K562 (cell line): ENCODE results near the gene CDKN1B. TPM values are rescaled to one million over a fixed set of nuclear protein-coding genes. Genes with fewer than 3 reads are reported as not detected.

Experiments
- ATF1 ChIP-seq, 2 experiments: fragments of 450-650 bp in 1 of 2; IDR thresholded peaks; 2 replicates each; pipeline ENCODE4 v1.6.1; 2016; ENCODE audit warnings: missing compliant biosample characterization in 1 of 2, missing genetic modification characterization in 1 of 2
- BCL6 ChIP-seq: fragments of 250-450 bp; sonication (Bioruptor Pico); IDR thresholded peaks from 2 replicates; pipeline ENCODE4 v1.4.0; 2020
- ETV1 ChIP-seq: fragments of 450-650 bp; conservative IDR thresholded peaks from 2 replicates; pipeline ENCODE4 v1.6.1; 2016; ENCODE audit warnings: missing genetic modification characterization, control low read depth, low read depth, missing compliant biosample characterization
- FOXM1 ChIP-seq, 2 experiments: fragments of 450-650 bp in 1 of 2; sonication (generic) in 1 of 2; formaldehyde crosslinking in 1 of 2; IDR thresholded peaks; 2 replicates each; pipeline versions ENCODE4 v1.6.1 to v1.9.0; 2017 to 2022; ENCODE audit warnings: low read depth in 2 of 2, mild to moderate bottlenecking in 2 of 2, missing genetic modification reagents in 1 of 2, moderate library complexity in 1 of 2
- HMGN3 ChIP-seq: IDR thresholded peaks from 2 replicates; pipeline ENCODE4 v1.6.1; 2011; ENCODE audit warnings: borderline replicate concordance, low read depth, mild to moderate bottlenecking, mixed read lengths, low read length; ENCODE audit not compliant: insufficient read length; ENCODE audit errors: extremely low read depth
- JUN ChIP-seq, 2 experiments: sonication (generic) in 1 of 2; formaldehyde crosslinking in 1 of 2; IDR thresholded peaks; 2 replicates each; pipeline versions ENCODE4 v1.6.1 to v1.8.0; 2012 to 2022; ENCODE audit warnings: borderline replicate concordance in 2 of 2, mild to moderate bottlenecking in 2 of 2, improper control_type of control experiment in 1 of 2, low read depth in 1 of 2, low read length in 1 of 2, missing genetic modification reagents in 1 of 2
- MAFG ChIP-seq: fragments of 450-650 bp; conservative IDR thresholded peaks from 2 replicates; pipeline ENCODE4 v1.6.1; 2016; ENCODE audit warnings: missing genetic modification characterization, missing compliant biosample characterization
- NFXL1 ChIP-seq: fragments of 450-650 bp; formaldehyde crosslinking; IDR thresholded peaks from 2 replicates; pipeline ENCODE4 v1.4.0; 2021; ENCODE audit warnings: mild to moderate bottlenecking
- PTTG1 ChIP-seq: fragments of 450-650 bp; IDR thresholded peaks from 2 replicates; pipeline ENCODE4 v1.6.1; 2016; ENCODE audit warnings: low read depth, mild to moderate bottlenecking, missing genetic modification characterization, missing compliant biosample characterization
- SIN3A ChIP-seq, 2 experiments: fragments of 150-350 bp in 1 of 2; IDR thresholded peaks; 2 replicates each; pipeline ENCODE4 v1.6.1; 2011 to 2016; ENCODE audit warnings: borderline replicate concordance in 2 of 2, low read depth in 2 of 2, low read length in 2 of 2, mild to moderate bottlenecking in 2 of 2, moderate library complexity in 2 of 2; ENCODE audit not compliant: control insufficient read depth in 1 of 2
- ZC3H4 ChIP-seq: sonication (generic); formaldehyde crosslinking; IDR thresholded peaks from 2 replicates; pipeline ENCODE4 v1.9.0; 2021; ENCODE audit warnings: missing genetic modification reagents, borderline replicate concordance
- ZFP36 ChIP-seq: fragments of 150-350 bp; IDR thresholded peaks from 2 replicates; pipeline ENCODE4 v1.6.1; 2018; ENCODE audit warnings: low read length, low read depth; ENCODE audit not compliant: partially characterized antibody
- ZNF143 ChIP-seq: sonication (generic); formaldehyde crosslinking; IDR thresholded peaks from 2 replicates; pipeline ENCODE4 v1.9.0; 2022; ENCODE audit warnings: mild to moderate bottlenecking, missing genetic modification reagents
- ZNF174 ChIP-seq: fragments of 250-450 bp; sonication (Bioruptor Pico); IDR thresholded peaks from 2 replicates; pipeline ENCODE4 v1.4.0; 2020; ENCODE audit warnings: mild to moderate bottlenecking
- ZNF668 ChIP-seq: fragments of 250-450 bp; sonication (Bioruptor Pico); IDR thresholded peaks from 2 replicates; pipeline ENCODE4 v1.8.0; 2022; ENCODE audit warnings: mild to moderate bottlenecking, inconsistent platforms
- ZNF780A ChIP-seq: fragments of 250-450 bp; sonication (Bioruptor Pico); IDR thresholded peaks from 2 replicates; pipeline ENCODE4 v1.5.0; 2021; ENCODE audit warnings: mild to moderate bottlenecking
- ZNF785 ChIP-seq: fragments of 250-450 bp; sonication (Bioruptor Pico); IDR thresholded peaks from 2 replicates; pipeline ENCODE4 v1.4.0; 2020; ENCODE audit warnings: mild to moderate bottlenecking
- polyA plus RNA-seq, 8 experiments: library from polyadenylated mRNA; depleted of rRNA in 4 of 8; stranded (reverse) in 5 of 8; unstranded in 3 of 8; fragments of >200 nt; fragmentation: Nextera tagmentation in 2 of 8; fragmentation: Illumina TruSeq in 1 of 8; extraction: Ambion mirVana in 2 of 8; extraction: Trizol in 1 of 8; gene quantifications; 2 replicates each; pipeline versions ENCODE4 v1.2.1 to v1.2.3, GENCODE V29; 2011 to 2014; ENCODE audit warnings: inconsistent platforms in 1 of 8, missing spikeins in 1 of 8
- total RNA-seq, 7 experiments: library from RNA; depleted of rRNA in 6 of 7; stranded (reverse); fragments of >200 nt in 6 of 7; fragmentation: Illumina TruSeq in 2 of 7; extraction: Trizol in 2 of 7; gene quantifications; 2 replicates each; pipeline versions ENCODE4 v1.2.1 to v1.2.3, GENCODE V29; 2011 to 2021; ENCODE audit warnings: low replicate concordance in 1 of 7
- TF ChIP-seq, protein P1 (sequence below): fragments of 450-650 bp; formaldehyde crosslinking; IDR thresholded peaks from 2 replicates; pipeline ENCODE4 v1.4.0; 2020; ENCODE audit warnings: mild to moderate bottlenecking
- TF ChIP-seq, protein P2 (sequence below): fragments of 450-650 bp; IDR thresholded peaks from 2 replicates; pipeline ENCODE4 v1.6.1; 2017; ENCODE audit warnings: mild to moderate bottlenecking, moderate library complexity
- TF ChIP-seq, protein P3 (sequence below): fragments of 250-450 bp; sonication (Bioruptor Pico); IDR thresholded peaks from 2 replicates; pipeline ENCODE4 v1.4.0; 2020; ENCODE audit warnings: borderline replicate concordance
- TF ChIP-seq, protein P4 (sequence below): sonication (generic); formaldehyde crosslinking; IDR thresholded peaks from 2 replicates; pipeline ENCODE4 v1.8.0; 2022; ENCODE audit warnings: mild to moderate bottlenecking, missing genetic modification reagents

CDKN1B gene
- total and polyA plus RNA-seq, 9 of the 15 experiments (the other 6 are each of a cell fraction or from before 2014, with no cell fraction given) = 2.6 to 35.2 (median 15.5) TPM

DNA sequence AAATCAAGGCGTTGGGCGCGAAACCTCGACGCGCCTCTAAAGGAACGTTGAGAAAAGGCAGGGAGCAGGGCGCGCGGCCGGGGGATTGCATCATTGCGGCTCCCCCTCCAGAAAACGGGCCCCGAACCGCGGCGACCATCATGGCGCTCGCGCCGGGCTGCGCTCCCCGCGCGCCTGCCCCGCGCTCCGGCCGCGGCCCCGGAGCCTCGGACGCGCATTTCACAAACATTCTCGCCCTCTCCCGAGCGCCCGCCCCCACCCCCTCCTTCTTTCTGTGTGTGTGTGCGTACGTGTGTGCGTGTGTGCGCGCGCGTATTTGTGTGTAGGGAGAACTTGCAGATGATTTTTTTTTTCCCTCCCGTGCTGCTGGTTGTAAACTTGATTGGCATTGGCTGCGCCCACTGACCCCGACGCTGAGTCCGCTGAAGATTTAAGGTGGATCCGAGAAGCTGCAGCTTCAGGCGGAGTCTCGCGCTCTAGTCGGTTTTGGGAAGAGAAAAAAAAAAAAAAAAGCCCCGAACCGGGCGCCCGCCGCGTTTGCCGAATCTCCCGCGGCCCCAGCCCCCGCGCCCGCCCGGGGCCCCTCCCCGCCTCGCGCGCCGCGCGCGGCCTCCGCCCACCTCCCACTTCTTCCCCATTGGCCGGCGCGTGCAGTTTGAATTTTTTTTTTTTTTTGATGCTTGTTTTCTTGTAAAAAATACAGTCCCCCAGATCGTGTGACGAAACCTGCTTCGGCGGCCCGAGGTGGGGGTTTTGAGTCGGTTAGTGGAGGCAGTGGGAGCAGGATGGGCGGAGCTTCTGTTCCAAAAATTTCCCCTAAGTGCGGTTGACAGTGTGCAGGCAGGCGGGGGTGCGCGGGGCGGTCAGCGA, 8.2 kb downstream of the CDKN1B start (continued):
- TF ChIP-seq, protein P1, sequence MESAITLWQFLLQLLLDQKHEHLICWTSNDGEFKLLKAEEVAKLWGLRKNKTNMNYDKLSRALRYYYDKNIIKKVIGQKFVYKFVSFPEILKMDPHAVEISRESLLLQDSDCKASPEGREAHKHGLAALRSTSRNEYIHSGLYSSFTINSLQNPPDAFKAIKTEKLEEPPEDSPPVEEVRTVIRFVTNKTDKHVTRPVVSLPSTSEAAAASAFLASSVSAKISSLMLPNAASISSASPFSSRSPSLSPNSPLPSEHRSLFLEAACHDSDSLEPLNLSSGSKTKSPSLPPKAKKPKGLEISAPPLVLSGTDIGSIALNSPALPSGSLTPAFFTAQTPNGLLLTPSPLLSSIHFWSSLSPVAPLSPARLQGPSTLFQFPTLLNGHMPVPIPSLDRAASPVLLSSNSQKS (CRISPR knock-in tag) = no peak
- TF ChIP-seq, protein P2, sequence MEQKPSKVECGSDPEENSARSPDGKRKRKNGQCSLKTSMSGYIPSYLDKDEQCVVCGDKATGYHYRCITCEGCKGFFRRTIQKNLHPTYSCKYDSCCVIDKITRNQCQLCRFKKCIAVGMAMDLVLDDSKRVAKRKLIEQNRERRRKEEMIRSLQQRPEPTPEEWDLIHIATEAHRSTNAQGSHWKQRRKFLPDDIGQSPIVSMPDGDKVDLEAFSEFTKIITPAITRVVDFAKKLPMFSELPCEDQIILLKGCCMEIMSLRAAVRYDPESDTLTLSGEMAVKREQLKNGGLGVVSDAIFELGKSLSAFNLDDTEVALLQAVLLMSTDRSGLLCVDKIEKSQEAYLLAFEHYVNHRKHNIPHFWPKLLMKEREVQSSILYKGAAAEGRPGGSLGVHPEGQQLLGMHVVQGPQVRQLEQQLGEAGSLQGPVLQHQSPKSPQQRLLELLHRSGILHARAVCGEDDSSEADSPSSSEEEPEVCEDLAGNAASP = no peak
- TF ChIP-seq ZNF143 (CRISPR knock-in tag) = no peak
- TF ChIP-seq JUN (IDR thresholded peaks at IDR 0.05; ENCODE audit: borderline replicate concordance, low read depth, low read length) = no peak
- no peak for TF ChIP-seq JUN (CRISPR knock-in tag; IDR thresholded peaks at IDR 0.05; ENCODE audit: borderline replicate concordance)
- 0 out of 4 replicates have a peak, but pooled peaks of 1 of the 2 experiments have one; percentile 62 for TF ChIP-seq SIN3A (IDR thresholded peaks at IDR 0.05; ENCODE audit: borderline replicate concordance in 2 of 2, control insufficient read depth in 1 of 2, low read depth in 2 of 2, low read length in 2 of 2)
- TF ChIP-seq ZFP36 = no peak
- no peak for TF ChIP-seq PTTG1 (tag)
- TF ChIP-seq ZNF780A (CRISPR knock-in tag) = no peak
- no peak for TF ChIP-seq ZNF174 (CRISPR knock-in tag)
- peak; percentile 92 for TF ChIP-seq FOXM1 (IDR thresholded peaks at IDR 0.05; ENCODE audit: low read depth)
- no peak for TF ChIP-seq FOXM1 (CRISPR knock-in tag; IDR thresholded peaks at IDR 0.05; ENCODE audit: low read depth)
- TF ChIP-seq, protein P3, sequence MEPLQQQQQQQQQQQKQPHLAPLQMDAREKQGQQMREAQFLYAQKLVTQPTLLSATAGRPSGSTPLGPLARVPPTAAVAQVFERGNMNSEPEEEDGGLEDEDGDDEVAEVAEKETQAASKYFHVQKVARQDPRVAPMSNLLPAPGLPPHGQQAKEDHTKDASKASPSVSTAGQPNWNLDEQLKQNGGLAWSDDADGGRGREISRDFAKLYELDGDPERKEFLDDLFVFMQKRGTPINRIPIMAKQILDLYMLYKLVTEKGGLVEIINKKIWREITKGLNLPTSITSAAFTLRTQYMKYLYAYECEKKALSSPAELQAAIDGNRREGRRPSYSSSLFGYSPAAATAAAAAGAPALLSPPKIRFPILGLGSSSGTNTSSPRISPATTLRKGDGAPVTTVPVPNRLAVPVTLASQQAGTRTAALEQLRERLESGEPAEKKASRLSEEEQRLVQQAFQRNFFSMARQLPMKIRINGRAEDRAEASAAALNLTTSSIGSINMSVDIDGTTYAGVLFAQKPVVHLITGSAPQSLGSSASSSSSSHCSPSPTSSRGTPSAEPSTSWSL = no peak
- TF ChIP-seq MAFG (tag) = no peak
- no peak for TF ChIP-seq BCL6
- no peak for TF ChIP-seq ETV1 (tag)
- no peak for TF ChIP-seq ZNF668
- no peak for TF ChIP-seq ATF1 (CRISPR knock-in tag; IDR thresholded peaks at IDR 0.05)
- peak; percentile 70; the same call in 1 of the 2 replicates for TF ChIP-seq ATF1 (tag; IDR thresholded peaks at IDR 0.05)
- TF ChIP-seq ZNF785 = no peak
- TF ChIP-seq NFXL1 = no peak
- TF ChIP-seq ZC3H4 (CRISPR knock-in tag) = no peak
- TF ChIP-seq, protein P4, sequence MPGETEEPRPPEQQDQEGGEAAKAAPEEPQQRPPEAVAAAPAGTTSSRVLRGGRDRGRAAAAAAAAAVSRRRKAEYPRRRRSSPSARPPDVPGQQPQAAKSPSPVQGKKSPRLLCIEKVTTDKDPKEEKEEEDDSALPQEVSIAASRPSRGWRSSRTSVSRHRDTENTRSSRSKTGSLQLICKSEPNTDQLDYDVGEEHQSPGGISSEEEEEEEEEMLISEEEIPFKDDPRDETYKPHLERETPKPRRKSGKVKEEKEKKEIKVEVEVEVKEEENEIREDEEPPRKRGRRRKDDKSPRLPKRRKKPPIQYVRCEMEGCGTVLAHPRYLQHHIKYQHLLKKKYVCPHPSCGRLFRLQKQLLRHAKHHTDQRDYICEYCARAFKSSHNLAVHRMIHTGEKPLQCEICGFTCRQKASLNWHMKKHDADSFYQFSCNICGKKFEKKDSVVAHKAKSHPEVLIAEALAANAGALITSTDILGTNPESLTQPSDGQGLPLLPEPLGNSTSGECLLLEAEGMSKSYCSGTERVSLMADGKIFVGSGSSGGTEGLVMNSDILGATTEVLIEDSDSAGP (CRISPR knock-in tag) = no peak
- no peak for TF ChIP-seq HMGN3
